ENCODE data around the gene NTN1. TPM values are rescaled to one million over a fixed set of nuclear protein-coding genes. Genes with fewer than 3 reads are reported as not detected.
"Not testable (repeated sequence)": the region's sequence is repeated elsewhere in the genome, so short reads cannot be mapped to it uniquely, and the experiment has no call there.

The NTN1 gene
- total RNA-seq, 3 donors from 2014 or later, result 2.2 to 3.7 (median 3.3) TPM

GRCh38 chr17:9094193-9094592, 72.9 kb downstream of the NTN1 start:
- TF ChIP-seq CTCF (IDR thresholded peaks at IDR 0.05) (no peak), POLR2AphosphoS5 (IDR thresholded peaks at IDR 0.05) (no peak), POLR2A (IDR thresholded peaks at IDR 0.05) (no peak)
- Histone ChIP-seq H3K4me1 (no peaks in the 10 kb centered on the region), H3K9me3 (no peaks in the 10 kb centered on the region), H3K27me3 (no peaks in the 10 kb centered on the region), H3K27ac (no peak overlapping the region), H3K36me3 (no peaks in the 10 kb centered on the region), H3K4me3 (no peak overlapping the region)
- intact Hi-C loops (cut with DNase I; ENCODE audit: low total_unique reads), result no loop called here
- no peak for DNase-seq (ENCODE audit: low spot score in 2 of 2)

GRCh38 chr17:9095390-9095789, 74.1 kb downstream of the NTN1 start:
- no peak for DNase-seq (ENCODE audit: low spot score in 2 of 2)
- TF ChIP-seq POLR2AphosphoS5 (IDR thresholded peaks at IDR 0.05), result no peak
- TF ChIP-seq CTCF (IDR thresholded peaks at IDR 0.05), result no peak
- no peak for TF ChIP-seq POLR2A (IDR thresholded peaks at IDR 0.05)
- H3K9me3 ChIP-seq, result no peaks in the 10 kb centered on the region
- no peak overlapping the region for H3K27ac ChIP-seq
- H3K4me1 ChIP-seq, result no peaks in the 10 kb centered on the region
- intact Hi-C loops (cut with DNase I; ENCODE audit: low total_unique reads), result no loop called here
- no peak overlapping the region for H3K4me3 ChIP-seq
- H3K27me3 ChIP-seq, result no peaks in the 10 kb centered on the region
- no peaks in the 10 kb centered on the region for H3K36me3 ChIP-seq

DNA sequence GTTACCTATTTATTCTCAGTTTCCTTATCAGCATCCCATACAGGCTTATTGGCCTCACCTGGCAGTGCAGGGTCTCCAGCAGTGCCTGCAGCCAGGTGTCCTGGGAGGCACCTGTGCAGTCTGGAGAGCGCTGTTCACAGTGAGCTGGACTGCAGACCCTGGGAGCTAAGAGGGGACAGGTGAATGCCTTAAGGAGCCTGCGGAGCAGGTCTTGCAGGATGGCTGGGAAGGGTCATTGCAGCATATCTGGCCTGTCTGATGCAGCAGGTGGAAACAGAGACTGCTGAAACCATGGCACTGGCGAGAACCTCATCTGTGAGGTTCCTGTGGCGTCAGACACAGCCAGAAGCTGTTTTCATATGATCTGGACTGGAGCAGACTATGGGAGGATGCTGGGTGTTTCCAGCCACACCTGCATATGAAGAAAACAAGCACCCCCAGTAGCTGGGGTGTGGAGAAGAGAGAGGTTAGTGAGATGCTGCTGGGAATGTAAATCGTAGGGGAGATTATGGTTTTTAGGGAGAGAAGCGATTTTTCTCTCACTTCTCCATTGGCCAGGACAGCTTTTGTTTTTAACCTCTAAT, 77.0 kb downstream of the NTN1 start:
- Histone ChIP-seq H3K36me3 (no peaks in the 10 kb centered on the region), H3K4me1 (no peaks in the 10 kb centered on the region), H3K4me3 (no peak overlapping the region), H3K27ac (no peak overlapping the region), H3K9me3 (no peaks in the 10 kb centered on the region), H3K27me3 (no peaks in the 10 kb centered on the region)
- intact Hi-C loops (cut with DNase I; ENCODE audit: low total_unique reads), result no loop called here
- no peak for TF ChIP-seq POLR2A (IDR thresholded peaks at IDR 0.05)
- TF ChIP-seq POLR2AphosphoS5 (IDR thresholded peaks at IDR 0.05), result no peak
- TF ChIP-seq CTCF (IDR thresholded peaks at IDR 0.05), result no peak
- no peak for DNase-seq (ENCODE audit: low spot score in 2 of 2)

DNA sequence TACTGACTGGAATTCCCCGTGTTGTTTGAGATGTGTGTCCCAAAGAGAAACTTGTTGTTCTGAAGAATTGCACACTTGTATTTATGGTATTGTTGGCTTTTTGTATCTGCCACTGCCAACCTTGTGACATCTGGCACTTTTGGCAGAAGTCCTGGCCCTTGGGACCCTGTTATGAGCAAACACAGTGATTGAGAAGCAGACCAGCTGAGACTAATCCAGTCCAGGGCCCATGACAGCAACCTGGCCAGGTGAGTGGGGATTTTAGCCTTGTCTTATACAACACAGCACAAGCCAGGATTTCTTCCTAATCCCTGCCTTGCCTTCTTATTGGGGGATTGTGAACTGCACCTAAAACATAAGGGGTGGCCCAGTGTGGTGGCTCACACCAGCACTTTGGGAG, 80.0 kb downstream of the NTN1 start:
- no peak overlapping the region for H3K27ac ChIP-seq
- no peak overlapping the region for H3K4me3 ChIP-seq
- TF ChIP-seq POLR2A (IDR thresholded peaks at IDR 0.05) (no peak), POLR2AphosphoS5 (IDR thresholded peaks at IDR 0.05) (no peak), CTCF (IDR thresholded peaks at IDR 0.05) (no peak)
- no peak for DNase-seq (ENCODE audit: low spot score in 2 of 2)
- intact Hi-C loops (cut with DNase I; ENCODE audit: low total_unique reads), result no loop called here
- no peaks in the 10 kb centered on the region for H3K4me1 ChIP-seq
- no peaks in the 10 kb centered on the region for H3K27me3 ChIP-seq
- no peaks in the 10 kb centered on the region for H3K9me3 ChIP-seq
- no peaks in the 10 kb centered on the region for H3K36me3 ChIP-seq

- DNase-seq (ENCODE audit: low spot score in 2 of 2); H3K4me3 ChIP-seq; intact Hi-C loops (cut with DNase I; ENCODE audit: low total_unique reads); H3K9me3 ChIP-seq; H3K4me1 ChIP-seq; H3K27me3 ChIP-seq; H3K27ac ChIP-seq; H3K36me3 ChIP-seq: not testable (repeated sequence)
Observed at GRCh38 chr17:9103193-9103592, 81.9 kb downstream of the NTN1 start.

Measured in breast epithelium (tissue), 4 donors.